Hepatocyte (in vitro differentiated cells): ENCODE data around the gene NAA11. TPM values are rescaled to one million over a fixed set of nuclear protein-coding genes. Genes with fewer than 3 reads are reported as not detected.

Experiments
- DNase-seq: peaks from one replicate; pipeline ENCODE4 v3.0.0-alpha.2; 2016; ENCODE audit warnings: low spot score
- H2AFZ ChIP-seq: fragments of 200-600 bp; sonication (generic); 2 replicates; pipeline ENCODE4 v1.6.0; 2016; ENCODE audit warnings: antibody characterized with exemption, mild to moderate bottlenecking
- H3K27ac ChIP-seq: fragments of 200-600 bp; sonication (generic); 2 replicates; pipeline ENCODE4 v1.5.1; 2016; ENCODE audit warnings: mild to moderate bottlenecking
- H3K27me3 ChIP-seq: fragments of 200-600 bp; sonication (generic); 2 replicates; pipeline ENCODE4 v1.6.1; 2016
- H3K36me3 ChIP-seq: fragments of 200-600 bp; sonication (generic); replicated peaks from 2 replicates; pipeline ENCODE4 v1.5.1; 2016; ENCODE audit warnings: low read depth; ENCODE audit not compliant: insufficient read depth
- H3K4me1 ChIP-seq: fragments of 200-600 bp; sonication (generic); 2 replicates; pipeline ENCODE4 v1.5.1; 2016; ENCODE audit warnings: mild to moderate bottlenecking, moderate library complexity; ENCODE audit not compliant: insufficient read depth
- H3K4me2 ChIP-seq: fragments of 200-600 bp; sonication (generic); 2 replicates; pipeline ENCODE4 v1.6.0; 2016
- H3K4me3 ChIP-seq: fragments of 200-600 bp; sonication (generic); 2 replicates; pipeline ENCODE4 v1.5.1; 2016; ENCODE audit warnings: mild to moderate bottlenecking
- H3K79me2 ChIP-seq: fragments of 200-600 bp; sonication (generic); 2 replicates; pipeline ENCODE4 v1.6.0; 2017; ENCODE audit warnings: mild to moderate bottlenecking
- H3K9me2 ChIP-seq: fragments of 200-600 bp; sonication (generic); replicated peaks from 2 replicates; pipeline ENCODE4 v1.6.0; 2017; ENCODE audit warnings: mild to moderate bottlenecking; ENCODE audit not compliant: insufficient read depth
- H3K9me3 ChIP-seq: fragments of 200-600 bp; sonication (generic); 2 replicates; pipeline ENCODE4 v1.5.1; 2016; ENCODE audit warnings: low read depth, mild to moderate bottlenecking
- H4K20me1 ChIP-seq: fragments of 200-600 bp; sonication (generic); 2 replicates; pipeline ENCODE4 v1.6.0; 2016; ENCODE audit warnings: mild to moderate bottlenecking; ENCODE audit not compliant: insufficient read depth, poor library complexity, severe bottlenecking
- EZH2 ChIP-seq: fragments of 200-600 bp; sonication (generic); IDR thresholded peaks from 2 replicates; pipeline ENCODE4 v1.6.1; 2016; ENCODE audit warnings: antibody characterized with exemption, mild to moderate bottlenecking, borderline replicate concordance
- EZH2phosphoT487 ChIP-seq: fragments of 200-600 bp; sonication (generic); IDR thresholded peaks from one replicate; pipeline ENCODE4 v1.6.1; 2018; ENCODE audit warnings: antibody characterized with exemption, mild to moderate bottlenecking, low read depth, moderate library complexity; ENCODE audit not compliant: unreplicated experiment, severe bottlenecking
- WGBS: methylation state at CpG from one replicate; pipeline ENCODE4 v1.1.6; 2016; ENCODE audit warnings: low lambda C conversion rate; ENCODE audit errors: missing lambda C conversion rate; 5-methylcytosine and 5-hydroxymethylcytosine counted together
- polyA plus RNA-seq: library from polyadenylated mRNA; unstranded; fragments of >200 nt; fragmentation: Nextera tagmentation; extraction: Ambion mirVana; gene quantifications from 2 replicates; pipeline ENCODE4 v1.2.1, GENCODE V29; 2016
- total RNA-seq: library from RNA; depleted of rRNA; stranded (reverse); fragments of >200 nt; gene quantifications from 2 replicates; pipeline ENCODE4 v1.2.3, GENCODE V29; 2014
- TF ChIP-seq, protein P1 (sequence below): fragments of 200-600 bp; sonication (generic); IDR thresholded peaks from 2 replicates; pipeline ENCODE4 v1.5.1; 2016; ENCODE audit warnings: antibody characterized with exemption, mild to moderate bottlenecking; ENCODE audit not compliant: poor library complexity

Gene NAA11
- total and polyA plus RNA-seq, 2 experiments from 2014 or later, result not detected

DNA sequence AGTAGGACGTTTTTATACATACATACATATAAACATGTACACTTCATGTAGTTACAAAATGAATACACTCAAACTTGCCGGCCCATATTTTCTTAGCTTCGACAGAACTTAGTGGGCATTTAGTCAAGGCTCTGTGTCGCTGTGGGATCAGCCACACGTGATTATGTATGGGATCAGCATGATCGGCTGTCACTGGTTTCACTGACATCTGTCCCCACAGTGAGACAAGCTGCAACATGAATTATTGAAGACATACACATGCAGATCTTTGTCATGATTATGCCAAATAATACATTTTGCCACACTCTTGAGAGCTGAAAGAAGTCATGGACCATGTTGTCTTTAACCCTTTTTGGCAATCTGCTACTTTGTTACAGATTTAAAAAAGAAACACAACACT, 38.2 kb upstream of the NAA11 start:
- no peak overlapping the region for H3K27ac ChIP-seq
- H3K4me3 ChIP-seq, result no peak overlapping the region
- H3K4me1 ChIP-seq, result no peaks in the 10 kb centered on the region
- WGBS, result 88% methylated on average over 6 of the region's 6 CpGs
- TF ChIP-seq EZH2phosphoT487 (no peak), EZH2 (no peak)
- TF ChIP-seq, protein P1, sequence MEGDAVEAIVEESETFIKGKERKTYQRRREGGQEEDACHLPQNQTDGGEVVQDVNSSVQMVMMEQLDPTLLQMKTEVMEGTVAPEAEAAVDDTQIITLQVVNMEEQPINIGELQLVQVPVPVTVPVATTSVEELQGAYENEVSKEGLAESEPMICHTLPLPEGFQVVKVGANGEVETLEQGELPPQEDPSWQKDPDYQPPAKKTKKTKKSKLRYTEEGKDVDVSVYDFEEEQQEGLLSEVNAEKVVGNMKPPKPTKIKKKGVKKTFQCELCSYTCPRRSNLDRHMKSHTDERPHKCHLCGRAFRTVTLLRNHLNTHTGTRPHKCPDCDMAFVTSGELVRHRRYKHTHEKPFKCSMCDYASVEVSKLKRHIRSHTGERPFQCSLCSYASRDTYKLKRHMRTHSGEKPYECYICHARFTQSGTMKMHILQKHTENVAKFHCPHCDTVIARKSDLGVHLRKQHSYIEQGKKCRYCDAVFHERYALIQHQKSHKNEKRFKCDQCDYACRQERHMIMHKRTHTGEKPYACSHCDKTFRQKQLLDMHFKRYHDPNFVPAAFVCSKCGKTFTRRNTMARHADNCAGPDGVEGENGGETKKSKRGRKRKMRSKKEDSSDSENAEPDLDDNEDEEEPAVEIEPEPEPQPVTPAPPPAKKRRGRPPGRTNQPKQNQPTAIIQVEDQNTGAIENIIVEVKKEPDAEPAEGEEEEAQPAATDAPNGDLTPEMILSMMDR, result no peak
- H3K4me2 ChIP-seq, result no peak overlapping the region
- H2AFZ ChIP-seq, result no peak overlapping the region
- no peaks in the 10 kb centered on the region for H4K20me1 ChIP-seq
- no peak for DNase-seq
- no peaks in the 10 kb centered on the region for H3K36me3 ChIP-seq
- H3K9me2 ChIP-seq, result no peaks in the 10 kb centered on the region
- no peaks in the 10 kb centered on the region for H3K79me2 ChIP-seq
- no peaks in the 10 kb centered on the region for H3K27me3 ChIP-seq
- no peaks in the 10 kb centered on the region for H3K9me3 ChIP-seq

- 89% methylated on average over 4 of the region's 4 CpGs for WGBS
- Histone ChIP-seq H3K9me2 (no peaks in the 10 kb centered on the region), H3K27me3 (no peaks in the 10 kb centered on the region), H3K79me2 (no peaks in the 10 kb centered on the region), H3K36me3 (no peaks in the 10 kb centered on the region), H3K4me3 (no peak overlapping the region), H2AFZ (no peak overlapping the region), H3K27ac (no peak overlapping the region), H3K4me2 (no peak overlapping the region), H4K20me1 (no peaks in the 10 kb centered on the region), H3K4me1 (no peaks in the 10 kb centered on the region), H3K9me3 (no peaks in the 10 kb centered on the region)
- no peak for DNase-seq
- TF ChIP-seq EZH2phosphoT487 (no peak), EZH2 (no peak)
- TF ChIP-seq, protein P1, result no peak
These were observed 36.8 kb upstream of the NAA11 start for GRCh38 chr4:79362626-79363025.

DNA sequence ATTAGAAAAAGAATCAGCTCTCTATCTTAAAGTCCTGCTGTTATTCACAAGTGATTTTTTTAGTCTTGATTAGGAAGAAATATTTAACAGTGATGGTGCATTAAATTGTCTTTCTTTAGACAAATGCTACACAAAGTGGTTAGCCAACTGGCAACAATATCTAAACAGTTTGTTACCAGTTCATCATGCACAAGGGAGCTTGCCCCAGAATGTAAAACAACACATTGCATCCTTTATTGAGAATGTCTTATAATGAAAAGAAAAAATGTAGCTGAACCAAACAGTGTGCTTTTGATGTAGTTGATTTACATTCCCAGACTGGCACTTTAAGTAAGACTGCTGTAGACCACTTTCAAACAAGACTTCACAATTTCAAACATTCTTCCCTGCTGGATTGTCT, 34.1 kb upstream of the NAA11 start:
- H2AFZ ChIP-seq, result no peak overlapping the region
- H3K27ac ChIP-seq, result no peak overlapping the region
- H3K36me3 ChIP-seq, result no peaks in the 10 kb centered on the region
- no peak overlapping the region for H3K4me2 ChIP-seq
- DNase-seq, result no peak
- no peaks in the 10 kb centered on the region for H3K9me2 ChIP-seq
- H3K4me1 ChIP-seq, result no peaks in the 10 kb centered on the region
- no peaks in the 10 kb centered on the region for H3K79me2 ChIP-seq
- no peak for TF ChIP-seq EZH2
- no peak for TF ChIP-seq EZH2phosphoT487
- TF ChIP-seq, protein P1, result no peak
- no peaks in the 10 kb centered on the region for H4K20me1 ChIP-seq
- no peaks in the 10 kb centered on the region for H3K27me3 ChIP-seq
- H3K9me3 ChIP-seq, result no peaks in the 10 kb centered on the region
- H3K4me3 ChIP-seq, result no peak overlapping the region

DNA sequence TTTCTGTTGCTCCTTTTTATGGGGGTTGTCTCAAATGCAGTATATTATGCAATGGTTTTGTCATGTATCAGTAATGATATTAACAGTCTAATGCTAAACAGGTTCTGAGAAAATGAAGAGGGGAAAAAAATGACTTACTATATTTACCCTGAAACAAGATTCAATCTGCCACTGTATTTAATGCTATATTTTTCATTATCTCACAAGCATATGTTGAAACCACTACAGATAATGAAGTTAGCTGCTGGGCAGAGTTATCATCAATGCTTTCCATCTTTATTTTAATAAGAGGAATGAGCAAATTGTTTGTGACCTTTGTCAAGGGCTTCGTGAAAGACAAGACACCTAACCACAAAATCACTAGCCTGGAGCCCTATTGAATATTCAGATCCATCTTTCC, 32.6 kb upstream of the NAA11 start:
- Histone ChIP-seq H3K4me2 (no peak overlapping the region), H2AFZ (no peak overlapping the region), H3K36me3 (no peaks in the 10 kb centered on the region), H3K4me3 (no peak overlapping the region), H3K27ac (no peak overlapping the region), H4K20me1 (no peaks in the 10 kb centered on the region), H3K9me2 (no peaks in the 10 kb centered on the region), H3K79me2 (no peaks in the 10 kb centered on the region), H3K4me1 (no peaks in the 10 kb centered on the region), H3K9me3 (no peaks in the 10 kb centered on the region), H3K27me3 (no peaks in the 10 kb centered on the region)
- DNase-seq, result no peak
- TF ChIP-seq EZH2 (no peak), EZH2phosphoT487 (no peak)
- TF ChIP-seq, protein P1, result no peak
- 92% methylated on average over 1 of the region's 1 CpG for WGBS
